Heart left ventricle (tissue), 16 donors: ENCODE results near the gene SDR9C7. TPM values are rescaled to one million over a fixed set of nuclear protein-coding genes. Genes with fewer than 3 reads are reported as not detected.
"Not testable (repeated sequence)": the region's sequence is repeated elsewhere in the genome, so short reads cannot be mapped to it uniquely, and the experiment has no call there.

ENCODE experiments used
- ATAC-seq, 4 donors: fragments of 200-7000 bp; cut with Tn5 transposase; one replicate each; pipeline ENCODE4 v1.9.1; 2020 to 2022; ENCODE audit warnings: moderate library complexity in 4 of 4, mild to moderate bottlenecking in 3 of 4, moderate number of reproducible peaks in 1 of 4
- DNase-seq, 5 donors: peaks; one replicate each; pipeline ENCODE4 v3.0.0-alpha.2; 2020
- H3K27ac ChIP-seq, 12 donors: fragments of 200-600 bp; sonication (generic) in 4 of 12; one replicate each; pipeline versions ENCODE4 v1.5.0 to v1.8.0; 2016 to 2022; ENCODE audit warnings: mild to moderate bottlenecking in 2 of 12
- H3K27me3 ChIP-seq, 9 donors: fragments of 200-600 bp; sonication (generic) in 2 of 9; one replicate each; pipeline versions ENCODE4 v1.5.1 to v1.8.0; 2016 to 2022; ENCODE audit warnings: mild to moderate bottlenecking in 3 of 9
- H3K36me3 ChIP-seq, 9 donors: fragments of 200-600 bp; sonication (generic) in 2 of 9; one replicate each; pipeline versions ENCODE4 v1.5.0 to v1.8.0; 2018 to 2022; ENCODE audit warnings: mild to moderate bottlenecking in 2 of 9
- H3K4me1 ChIP-seq, 12 donors: fragments of 200-600 bp; sonication (generic) in 4 of 12; one replicate each; pipeline versions ENCODE4 v1.5.0 to v1.8.0; 2016 to 2022; ENCODE audit warnings: mild to moderate bottlenecking in 3 of 12
- H3K4me3 ChIP-seq, 12 donors: fragments of 200-600 bp; sonication (generic) in 4 of 12; one replicate each; pipeline versions ENCODE4 v1.5.0 to v1.8.0; 2017 to 2022; ENCODE audit warnings: mild to moderate bottlenecking in 9 of 12, moderate library complexity in 4 of 12
- H3K9me3 ChIP-seq, 12 donors: fragments of 200-600 bp; sonication (generic) in 4 of 12; one replicate each; pipeline versions ENCODE4 v1.5.0 to v1.8.0; 2016 to 2022; ENCODE audit warnings: mild to moderate bottlenecking in 1 of 12
- CTCF ChIP-seq, 12 donors: fragments of 200-600 bp; sonication (generic) in 4 of 12; IDR thresholded peaks; one replicate each; pipeline versions ENCODE4 v1.5.0 to v1.8.0; 2018 to 2022; ENCODE audit warnings: antibody characterized with exemption in 12 of 12, mild to moderate bottlenecking in 5 of 12
- POLR2A ChIP-seq, 2 donors: fragments of 450-650 bp; IDR thresholded peaks; one replicate each; pipeline ENCODE4 v1.6.1; 2017; ENCODE audit warnings: antibody characterized with exemption in 2 of 2, mild to moderate bottlenecking in 2 of 2, moderate library complexity in 2 of 2
- WGBS, 4 donors: extraction: QIAGEN DNeasy Blood & Tissue Kit in 2 of 4; methylation state at CpG; one replicate each; pipeline versions ENCODE4 v1.1.5 to v1.1.7; 2013 to 2018; 5-methylcytosine and 5-hydroxymethylcytosine counted together
- intact Hi-C, 10 donors: fragments of 100-400 bp; cut with DNase I; formaldehyde crosslinking; loops; one replicate each; pipeline versions ENCODE4 v1.11.1 to v1.14.2; 2022
- polyA plus RNA-seq, 2 donors: library from polyadenylated mRNA; stranded (reverse); fragments of 200-250 nt; gene quantifications; one replicate each; pipeline ENCODE4 v1.2.3, GENCODE V29; 2013
- total RNA-seq, 9 donors: library from RNA; depleted of rRNA in 2 of 9; stranded (reverse); fragments of >200 nt in 2 of 9; fragmentation: NEBNext Ultra II Directional in 3 of 9; extraction: Animal tissue kit (Norgen Biotek cat#: 25700) in 3 of 9; gene quantifications; one replicate each; pipeline versions ENCODE4 v1.1.0 to v1.2.4, GENCODE V29; 2016 to 2023
- donor health status: ischemic (EF 13 %, LVEDD 7.1; RV severe dilation, severe dysfunction).
- donor health status: healthy with polysubstance abuse.
- donor health status: DM: no; HTN: yes; CAD: no.
- donor health status: DM: no; HTN: no; CAD: no.
- donor health status: ischemic (EF 25% LVEDD 6.9; RV normal size, moderate dysfunction).
- donor health status: ischemic (EF 25% LVEDD 5.7; RV mildly dilated, moderate dysfunction).
- donor health status: healthy.
- donor health status: DM: yes; HTN: yes; CAD: no.
- donor health status: ischemic (EF 35%, LVEDD 5.7; RV mildly dilated, moderate dysfunction).
- donor health status: nonischemic (EF 11% LVEDD 7.7; RV severe dilation, severe dysfunction).
- donor health status: DM: yes; HTN: yes; CAD: no.
- donor health status: PGD.
- donor health status: ischemic (EF 29% LVEDD 5.4; RV normal size, mild dysfunction).
- donor health status: nonischemic (EF 23%, LVEDD 6.1; RV moderate dilation, normal function).

Gene SDR9C7
- total and polyA plus RNA-seq, 11 donors = 0.12 to 0.27 (median 0.20) TPM; not detected in 8

GRCh38 chr12:56941299-56942017 lies 7.2 kb upstream of the SDR9C7 start:
- H3K27me3 ChIP-seq = no peaks in the 10 kb centered on the region
- 13 to 48% (median 35%) methylated on average over 1 to 3 of the region's 3 CpGs for whole genome bisulfite sequencing, 4 donors
- no peak for TF ChIP-seq CTCF (IDR thresholded peaks at IDR 0.05)
- TF ChIP-seq POLR2A (IDR thresholded peaks at IDR 0.05) = no peak
- peak overlapping the region in 1 of 12 donors; percentile 25 for H3K27ac ChIP-seq
- DNase-seq (no peak), ATAC-seq (peak in 3 of 4 donors; percentile 34 to 54 (median 45))
- H3K4me1 ChIP-seq = peaks cover 0 to 8% (median 0%) of the 10 kb centered on the region in 12 donors
- intact Hi-C loops = no loop called here
- peaks cover 0 to 12% (median 0%) of the 10 kb centered on the region in 12 donors for H3K9me3 ChIP-seq
- H3K36me3 ChIP-seq = no peaks in the 10 kb centered on the region
- no peak overlapping the region for H3K4me3 ChIP-seq

GRCh38 chr12:56940942-56941298 lies 6.7 kb upstream of the SDR9C7 start:
- DNase-seq, H3K4me3 ChIP-seq, ATAC-seq, H3K4me1 ChIP-seq, H3K36me3 ChIP-seq, H3K27ac ChIP-seq, H3K27me3 ChIP-seq, intact Hi-C loops: not testable (repeated sequence)
- H3K9me3 ChIP-seq = peaks cover 0 to 12% (median 0%) of the 10 kb centered on the region in 12 donors
- WGBS, 4 donors = 7 to 17% methylated on average over 1 of the region's 4 CpGs; no CpG with 5 or more reads in 2 of the 4 donors

GRCh38 chr12:56935752-56936151 lies 1.5 kb upstream of the SDR9C7 start:
- DNase-seq = no peak
- H3K36me3 ChIP-seq = no peaks in the 10 kb centered on the region
- peaks cover 0 to 23% (median 0%) of the 10 kb centered on the region in 12 donors for H3K4me1 ChIP-seq
- no peak for TF ChIP-seq POLR2A (IDR thresholded peaks at IDR 0.05)
- no peaks in the 10 kb centered on the region for H3K9me3 ChIP-seq
- H3K27ac ChIP-seq = no peak overlapping the region
- no peak for ATAC-seq
- no peak overlapping the region for H3K4me3 ChIP-seq
- intact Hi-C loops = no loop called here
- 91 to 100% (median 97%) methylated on average over 1 to 2 of the region's 2 CpGs for WGBS, 4 donors
- H3K27me3 ChIP-seq = no peaks in the 10 kb centered on the region

GRCh38 chr12:56935157-56935556 lies 949 bp upstream of the SDR9C7 start:
- Histone ChIP-seq H3K36me3 (no peaks in the 10 kb centered on the region), H3K27ac (no peak overlapping the region), H3K27me3 (no peaks in the 10 kb centered on the region), H3K9me3 (no peaks in the 10 kb centered on the region), H3K4me3 (no peak overlapping the region), H3K4me1 (peaks cover 0 to 23% (median 0%) of the 10 kb centered on the region in 12 donors)
- no peak for DNase-seq
- TF ChIP-seq CTCF (IDR thresholded peaks at IDR 0.05) (no peak), POLR2A (IDR thresholded peaks at IDR 0.05) (no peak)
- intact Hi-C loops = no loop called here
- no peak for ATAC-seq
- WGBS, 4 donors = 77 to 87% (median 83%) methylated on average over 2 of the region's 2 CpGs

- Histone ChIP-seq H3K9me3 (no peaks in the 10 kb centered on the region), H3K4me3 (no peak overlapping the region), H3K4me1 (peaks cover 0 to 23% (median 0%) of the 10 kb centered on the region in 12 donors), H3K36me3 (no peaks in the 10 kb centered on the region), H3K27me3 (no peaks in the 10 kb centered on the region), H3K27ac (peak overlapping the region in 1 of 12 donors; percentile 88)
- peak in 2 of 5 donors; percentile 44 to 50 for DNase-seq
- intact Hi-C loops = no loop called here
- ATAC-seq = peak in 3 of 4 donors; percentile 47 to 78 (median 62)
- no peak for TF ChIP-seq POLR2A (IDR thresholded peaks at IDR 0.05)
- TF ChIP-seq CTCF (IDR thresholded peaks at IDR 0.05) = no peak
- 53 to 71% (median 61%) methylated on average over 1 of the region's 1 CpG for WGBS, 4 donors
These were observed 1.3 kb downstream of the SDR9C7 start for GRCh38 chr12:56932867-56933266.
